ENCODE measurements around the gene EXD3.
"Not testable (repeated sequence)": the region's sequence is repeated elsewhere in the genome, so short reads cannot be mapped to it uniquely, and the experiment has no call there.

Gene EXD3

GRCh38 chr9:137422604-137423513 lies at the start of gene EXD3, which contains the start of gene NOXA1:
Gene EXD3 (minus strand): TSS chr9:137423162. CDS start chr9:137395357, 27,805 bp downstream.
Gene NOXA1 (plus strand): TSS chr9:137423393. CDS start chr9:137423530, 137 bp downstream.
- DNase-seq: peak; percentile 92

DNA sequence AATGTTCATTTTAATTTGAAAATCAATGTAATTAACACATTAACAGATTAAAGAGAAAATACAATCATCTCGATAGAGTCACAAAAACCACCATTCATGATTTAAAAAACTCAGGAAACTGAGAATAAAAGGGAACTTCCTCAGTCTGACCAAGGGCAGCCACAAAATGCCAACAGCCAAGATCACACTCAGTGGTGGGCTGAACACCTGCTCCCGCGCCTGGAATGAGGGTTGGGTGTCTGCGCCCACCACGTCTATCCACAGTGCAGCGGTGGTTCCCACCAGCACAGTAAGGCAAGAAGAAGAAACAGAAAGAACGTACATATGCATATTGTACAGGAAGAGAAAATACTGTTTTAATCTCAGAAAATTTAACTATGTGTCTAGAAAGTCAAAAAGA lies 47.8 kb upstream of the EXD3 start:
- DNase-seq: no peak

- no peak for DNase-seq
Observed at GRCh38 chr9:137467896-137468295, 44.9 kb upstream of the EXD3 start.

DNA sequence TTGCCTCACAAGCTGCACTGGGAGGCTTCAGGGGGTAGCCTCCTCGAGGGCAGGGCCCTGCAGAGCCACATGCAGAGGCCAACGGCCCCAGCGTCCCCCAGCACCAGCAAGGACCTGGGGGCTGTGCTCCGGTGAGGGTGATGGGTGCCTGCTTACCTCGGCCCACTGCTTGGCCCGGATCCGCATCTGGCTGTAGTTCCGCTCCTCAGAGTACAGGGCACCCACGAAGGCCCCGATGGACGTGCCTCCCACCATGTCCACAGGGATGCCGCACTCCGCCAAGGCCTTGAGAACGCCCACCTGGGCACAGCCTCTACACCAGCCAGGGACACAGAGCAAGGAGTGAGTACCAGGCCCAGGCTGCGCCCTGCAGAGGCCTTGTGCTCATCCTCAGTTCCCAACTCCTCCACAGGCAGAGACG lies 44.2 kb upstream of the EXD3 start:
- no peak for DNase-seq

- not testable (repeated sequence) for DNase-seq
Observed at GRCh38 chr9:137466389-137467085, 43.6 kb upstream of the EXD3 start.

GRCh38 chr9:137465720-137466388 lies 42.9 kb upstream of the EXD3 start:
- DNase-seq: no peak

DNA sequence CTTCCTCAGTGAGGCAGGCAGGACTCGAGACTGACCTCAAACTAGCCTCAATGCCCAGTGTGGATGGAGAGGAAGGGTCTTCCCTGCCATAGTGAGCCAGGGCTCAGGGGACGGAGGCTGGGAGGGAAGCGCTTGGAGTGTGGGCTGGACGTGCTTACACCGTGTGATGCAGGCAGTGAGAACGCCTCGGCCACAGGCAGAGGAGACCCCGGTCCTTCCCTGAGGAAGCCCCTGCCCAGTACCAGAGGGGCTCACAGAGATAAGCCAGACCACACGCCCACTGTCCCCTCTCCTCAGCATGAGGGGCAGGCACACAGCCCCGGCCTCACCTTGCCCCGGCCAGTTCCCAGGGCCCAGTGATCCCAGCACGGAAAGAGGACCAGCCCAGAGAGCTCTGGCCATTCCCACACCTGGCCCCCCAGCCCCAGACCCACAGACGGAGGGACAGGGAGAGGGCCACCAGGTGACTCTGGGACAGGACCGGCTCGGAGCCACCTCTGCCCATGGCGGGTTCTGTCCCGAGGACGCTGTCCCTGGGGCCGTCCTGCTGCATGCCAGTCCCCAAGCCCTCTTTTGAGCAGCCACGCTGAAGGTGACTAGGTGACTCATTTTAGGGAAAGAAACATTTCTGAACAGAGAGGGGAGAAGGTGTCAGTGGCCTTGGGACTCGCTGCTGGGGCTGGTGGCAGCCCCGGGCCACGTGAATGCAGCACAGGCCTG lies 42.2 kb upstream of the EXD3 start:
- DNase-seq: no peak

DNA sequence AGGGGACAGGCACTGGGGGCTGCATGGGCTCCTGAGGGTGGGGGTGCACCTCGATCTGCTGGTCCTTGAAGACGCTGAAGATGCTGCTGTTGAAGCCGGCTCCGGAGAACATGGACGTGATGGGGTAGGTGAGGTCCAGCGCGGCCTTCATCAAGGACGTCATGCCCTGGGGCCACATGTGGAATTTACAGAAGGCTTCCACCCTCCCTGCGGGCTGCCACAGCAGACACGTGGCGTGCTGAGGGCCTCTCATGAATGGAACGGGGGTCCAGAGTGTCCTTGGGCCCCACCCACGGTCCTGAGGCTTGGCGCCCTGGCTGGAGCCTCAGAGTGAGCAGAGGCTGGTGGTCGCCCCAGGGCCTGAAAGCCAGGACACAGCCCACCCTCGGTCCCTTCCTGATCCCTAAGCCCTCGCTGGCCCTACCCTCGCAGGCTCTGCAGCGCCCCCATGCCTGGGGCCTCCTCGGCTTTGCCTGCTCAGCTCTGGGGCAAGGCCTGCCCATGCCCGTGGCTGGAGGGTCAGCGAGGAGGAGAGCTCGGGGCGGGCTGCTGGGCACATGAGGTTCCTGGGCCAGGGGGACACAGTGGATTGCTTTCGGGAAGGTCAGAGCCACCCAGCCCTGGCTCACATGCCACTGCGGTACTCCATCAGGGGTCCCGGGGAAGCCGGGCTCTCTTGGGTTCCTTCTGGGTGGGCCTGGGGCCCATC lies 41.5 kb upstream of the EXD3 start:
- DNase-seq: no peak

GRCh38 chr9:137463931-137464290 lies 40.9 kb upstream of the EXD3 start:
- DNase-seq: no peak

DNA sequence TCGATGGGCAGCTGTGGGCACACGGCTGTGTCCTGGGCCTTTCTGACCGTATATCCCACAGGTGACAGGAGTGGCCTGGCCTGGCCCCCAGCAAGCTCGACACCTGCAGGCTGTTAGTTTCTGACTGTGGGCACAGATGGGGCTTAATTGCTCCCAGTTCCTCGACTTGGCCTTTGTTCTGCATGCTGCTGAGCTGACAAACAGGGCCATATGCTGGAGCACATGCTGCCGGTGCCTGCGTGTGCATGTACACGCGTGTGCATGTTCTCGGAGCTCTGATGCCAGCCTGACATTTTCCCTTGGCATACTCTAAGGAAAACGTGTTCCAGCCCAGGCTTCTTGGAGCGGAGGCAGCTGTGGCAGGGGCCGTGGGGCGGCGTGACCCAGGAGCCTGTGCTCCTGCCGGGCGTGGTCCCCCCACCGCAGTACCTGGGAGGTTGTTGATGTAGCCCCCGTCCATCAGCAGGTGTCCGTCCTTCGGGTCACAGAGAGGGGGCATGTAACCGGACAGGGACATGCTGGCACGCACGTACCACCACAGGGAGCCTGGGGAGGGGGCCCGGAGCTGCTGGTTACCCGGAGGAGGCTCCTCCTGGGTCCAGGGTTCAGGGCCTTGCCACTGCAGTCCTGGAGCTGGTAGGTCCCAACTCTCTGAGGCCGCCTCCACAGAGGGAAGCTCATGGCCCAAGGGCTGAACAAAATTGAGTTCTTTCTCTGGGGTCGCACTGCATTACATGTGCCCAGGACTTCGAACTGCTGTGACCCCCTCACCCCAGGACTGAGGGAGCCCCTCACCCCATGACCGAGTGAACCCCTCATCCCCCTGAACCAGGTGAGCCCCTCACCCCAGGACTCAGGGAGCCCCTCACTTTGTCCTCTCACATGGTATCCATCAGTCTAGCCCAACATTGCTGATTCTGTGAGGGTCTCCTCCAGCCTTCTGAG lies 40.3 kb upstream of the EXD3 start:
- DNase-seq: no peak

DNA sequence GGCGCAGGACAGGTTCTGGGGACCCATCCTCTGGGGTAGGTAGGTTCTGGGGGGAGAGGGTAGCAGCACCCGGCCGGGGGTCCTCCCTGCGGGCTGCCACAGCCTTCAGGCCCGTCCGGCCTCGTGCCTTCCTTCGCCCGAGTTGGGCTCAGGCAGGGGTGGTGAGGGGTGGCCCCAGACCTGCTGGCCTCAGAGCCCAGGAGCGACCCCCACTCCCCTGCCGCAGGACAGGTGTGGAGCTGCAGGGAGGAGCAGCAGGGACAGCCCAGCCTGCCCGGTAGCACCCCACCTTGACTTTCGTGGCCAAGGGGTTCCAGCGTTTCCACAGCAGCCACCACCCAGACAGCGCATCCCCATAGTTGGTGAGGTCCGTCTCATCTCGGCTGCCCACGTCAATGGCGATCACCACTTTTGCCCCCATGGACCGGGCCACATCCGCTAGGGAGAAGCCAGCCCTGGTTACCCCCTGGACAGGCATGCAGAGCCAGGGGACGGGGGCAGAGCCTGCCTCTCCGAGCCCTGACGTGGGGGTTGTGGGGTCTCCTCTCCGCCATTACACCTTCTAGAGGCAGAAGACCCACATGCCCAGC lies 39.5 kb upstream of the EXD3 start:
- no peak for DNase-seq

DNA sequence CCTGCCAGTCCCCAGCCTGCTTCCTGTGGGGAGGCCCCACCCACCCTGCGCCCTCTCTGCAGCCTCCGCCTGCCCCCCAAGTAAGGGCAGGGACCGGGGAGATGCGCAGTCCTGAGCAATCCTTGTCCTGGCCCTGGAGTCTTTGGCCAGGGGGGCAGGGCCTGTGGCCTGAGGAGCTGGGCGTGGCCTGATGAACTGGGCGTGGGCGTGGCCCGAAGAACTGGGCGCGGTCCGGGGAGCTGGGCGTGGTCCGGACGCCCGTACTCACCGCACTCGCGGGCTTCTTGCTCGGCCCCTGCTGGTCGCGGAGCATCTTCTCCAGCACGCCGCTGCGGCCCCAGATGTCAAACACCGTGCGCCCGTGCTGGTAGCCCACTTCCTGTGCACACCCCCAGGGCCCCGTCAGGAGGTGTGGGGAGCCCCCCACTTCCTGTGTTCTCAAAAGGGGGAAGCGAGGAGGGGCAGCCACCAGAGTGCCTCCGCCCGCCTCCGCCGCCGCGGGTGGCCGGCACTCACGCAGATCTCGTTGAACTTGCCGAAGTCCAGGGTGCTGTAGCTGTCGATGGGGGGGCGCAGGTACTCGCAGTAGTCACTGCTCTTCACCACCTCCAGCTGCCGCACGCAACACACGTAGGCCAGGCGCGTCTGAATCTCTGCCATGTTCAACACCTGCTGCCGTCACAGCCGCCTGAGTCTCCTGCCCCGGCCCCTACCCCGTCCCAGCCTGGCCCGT lies 38.9 kb upstream of the EXD3 start:
- DNase-seq: peak; percentile 95

DNA sequence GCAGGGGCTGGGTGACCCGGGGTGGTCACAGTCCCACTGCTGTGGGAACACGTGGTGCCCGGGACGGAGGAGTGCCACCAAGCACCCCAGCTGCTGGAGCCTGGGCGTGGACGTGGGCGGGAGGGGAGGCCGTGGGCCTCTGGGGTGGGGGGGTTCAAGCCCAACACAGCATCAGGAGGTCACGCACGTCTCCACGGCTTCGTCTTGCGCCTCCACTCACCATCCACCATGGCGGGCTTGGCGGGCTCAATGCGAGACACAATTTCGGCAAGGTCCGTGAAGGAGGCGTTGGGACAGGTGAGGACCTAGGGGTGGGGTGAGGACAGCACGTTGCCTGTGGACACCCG lies 38.3 kb upstream of the EXD3 start:
- DNase-seq: no peak

GRCh38 chr9:137460363-137461315 lies 37.7 kb upstream of the EXD3 start:
- no peak for DNase-seq

DNA sequence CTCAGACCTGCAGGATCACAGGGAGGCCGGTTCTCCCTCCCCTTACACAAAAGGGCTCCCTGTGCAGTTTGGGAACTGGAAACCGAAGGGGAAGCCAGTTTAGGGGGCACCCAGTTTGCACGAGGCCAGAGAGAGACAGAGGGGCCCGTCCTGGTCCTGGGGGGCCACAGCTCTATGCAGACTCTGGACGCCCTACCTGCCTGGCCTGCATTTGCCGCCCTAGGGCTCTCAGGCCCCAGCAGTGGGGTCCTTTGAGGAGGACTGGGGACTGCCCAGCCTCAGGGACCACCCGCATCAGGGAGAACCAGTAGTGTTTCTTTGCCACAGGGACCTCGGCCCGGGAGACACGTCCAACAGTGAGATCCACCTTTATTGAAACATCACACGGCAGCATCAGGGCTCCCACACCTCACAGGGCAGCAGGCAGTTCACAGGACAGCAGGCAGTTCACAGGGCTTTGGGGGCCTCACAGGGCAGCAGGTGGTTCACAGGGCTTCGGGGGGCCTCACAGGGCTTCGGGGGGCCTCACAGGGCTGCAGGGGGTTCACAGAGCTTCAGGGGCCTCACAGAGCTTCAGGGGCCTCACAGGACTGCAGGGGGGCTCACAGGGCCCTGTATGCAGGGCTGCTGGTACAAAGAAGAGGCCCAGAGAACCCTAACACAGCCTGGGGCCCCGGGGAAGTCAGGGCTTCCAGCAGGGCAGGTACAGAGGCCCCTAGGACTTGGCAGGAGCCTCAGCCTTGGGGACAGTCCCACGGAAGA lies 36.8 kb upstream of the EXD3 start:
- DNase-seq: no peak

DNA sequence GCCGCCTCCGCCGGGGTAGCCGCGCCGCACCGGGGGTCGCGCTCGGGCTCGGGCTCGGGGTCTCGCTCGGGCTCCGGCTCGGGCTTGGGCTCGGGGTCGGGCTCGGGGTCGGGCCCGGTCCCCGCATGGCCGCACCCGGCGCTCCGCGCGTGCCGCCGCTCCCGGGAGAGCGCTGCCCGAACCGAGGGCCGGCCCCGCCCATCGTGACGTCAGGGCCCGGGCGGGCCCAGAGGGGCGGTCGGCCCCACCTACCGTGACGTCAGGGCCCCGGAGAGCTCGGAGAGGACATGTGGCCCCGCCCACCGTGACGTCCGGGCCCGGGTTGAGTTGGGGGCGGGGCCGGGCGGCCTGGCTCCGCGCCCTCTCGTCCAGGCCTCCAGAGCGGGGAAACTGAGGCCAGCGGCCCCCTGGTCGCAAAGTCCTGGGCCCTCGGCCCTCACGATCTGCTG lies 36.2 kb upstream of the EXD3 start, which contains the start of gene NSMF:
TSS of gene NSMF (minus strand) at position 183 of the 449 bp plus-strand sequence. CDS start 232 bp downstream, outside the sequence.
- peak; percentile 93 for DNase-seq
